ENCODE results near the gene TXNRD1.
"Not testable (repeated sequence)": the region's sequence is repeated elsewhere in the genome, so short reads cannot be mapped to it uniquely, and the experiment has no call there.

Gene TXNRD1

GRCh38 chr12:104197264-104197663 is 18.3 kb upstream of the TXNRD1 start:
- DNase-seq: no peak

- no peak for DNase-seq
Measured at GRCh38 chr12:104199964-104200363, 15.6 kb upstream of the TXNRD1 start.

GRCh38 chr12:104201238-104202001 is 14.2 kb upstream of the TXNRD1 start:
- peak; percentile 70 for DNase-seq

- DNase-seq: no peak
Measured at GRCh38 chr12:104204690-104205480, 10.7 kb upstream of the TXNRD1 start.

- DNase-seq: no peak
Measured at GRCh38 chr12:104207416-104208205, 8.0 kb upstream of the TXNRD1 start.

- no peak for DNase-seq
Measured at GRCh38 chr12:104212516-104212915, 3.1 kb upstream of the TXNRD1 start.

GRCh38 chr12:104213952-104214351 is 1.6 kb upstream of the TXNRD1 start:
- DNase-seq: no peak

GRCh38 chr12:104216521-104216924 is 944 bp downstream of the TXNRD1 start:
- no peak for DNase-seq

GRCh38 chr12:104218506-104218905 is 2.9 kb downstream of the TXNRD1 start:
- DNase-seq: not testable (repeated sequence)

- DNase-seq: no peak
Measured at GRCh38 chr12:104218935-104219334, 3.4 kb downstream of the TXNRD1 start.

GRCh38 chr12:104219361-104219892 is 3.8 kb downstream of the TXNRD1 start:
- DNase-seq: no peak

GRCh38 chr12:104219908-104220404 is 4.4 kb downstream of the TXNRD1 start:
- DNase-seq: peak; percentile 79

- no peak for DNase-seq
Measured at GRCh38 chr12:104220931-104221330, 5.4 kb downstream of the TXNRD1 start.

GRCh38 chr12:104222976-104223375 is 7.4 kb downstream of the TXNRD1 start:
- DNase-seq: no peak

GRCh38 chr12:104223712-104224111 is 8.1 kb downstream of the TXNRD1 start:
- DNase-seq: no peak

GRCh38 chr12:104226672-104227071 is 11.1 kb downstream of the TXNRD1 start:
- DNase-seq: no peak

GRCh38 chr12:104230304-104231095 is 14.9 kb downstream of the TXNRD1 start:
- no peak for DNase-seq

- DNase-seq: no peak
Measured at GRCh38 chr12:104232609-104233280, 17.2 kb downstream of the TXNRD1 start.

GRCh38 chr12:104234926-104235499 is 19.4 kb downstream of the TXNRD1 start:
- no peak for DNase-seq

GRCh38 chr12:104237930-104238329 is 22.4 kb downstream of the TXNRD1 start:
- no peak for DNase-seq

Measured in CD4-positive, alpha-beta T cell treated with Interleukin-4 for 4 hours (primary cell).